ENCODE data around the gene PTPN4. TPM values are rescaled to one million over a fixed set of nuclear protein-coding genes. Genes with fewer than 3 reads are reported as not detected.

PTPN4 gene
- total RNA-seq, 2 donors from 2014 or later: 52.6 to 69.8 TPM

DNA sequence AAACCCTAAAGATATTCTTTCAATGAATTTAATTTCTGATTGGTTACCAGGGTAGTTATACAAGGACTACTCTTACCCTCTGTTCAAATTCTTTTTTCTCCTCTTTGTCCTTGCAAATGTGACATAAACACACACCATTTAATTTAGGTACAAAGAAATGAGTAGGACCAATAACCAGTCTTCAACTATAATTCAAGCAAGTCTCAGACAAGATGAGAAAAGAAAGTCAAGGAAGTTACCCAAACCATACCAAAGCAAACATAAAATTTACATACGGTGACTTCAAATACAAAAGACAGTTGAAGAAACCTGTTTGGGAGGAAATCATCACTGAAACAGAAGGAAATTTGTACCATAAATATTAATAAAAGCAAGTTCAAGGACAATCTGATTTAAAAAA, 162.1 kb downstream of the PTPN4 start:
- H3K27ac Mint-ChIP-seq: no peak overlapping the region
- H3K9ac ChIP-seq (ENCODE audit: extremely low read depth, low read length, poor library complexity, severe bottlenecking): no peak overlapping the region
- no peaks in the 10 kb centered on the region for H3K36me3 ChIP-seq (ENCODE audit: control insufficient read depth, insufficient read depth, low read length)
- no peaks in the 10 kb centered on the region for H3K27me3 ChIP-seq (ENCODE audit: control insufficient read depth, insufficient read depth, low read length, poor library complexity, severe bottlenecking)
- H3K9me3 Mint-ChIP-seq: no peaks in the 10 kb centered on the region
- no peak for DNase-seq
- no peaks in the 10 kb centered on the region for H3K4me1 Mint-ChIP-seq
- TF ChIP-seq, protein P1, sequence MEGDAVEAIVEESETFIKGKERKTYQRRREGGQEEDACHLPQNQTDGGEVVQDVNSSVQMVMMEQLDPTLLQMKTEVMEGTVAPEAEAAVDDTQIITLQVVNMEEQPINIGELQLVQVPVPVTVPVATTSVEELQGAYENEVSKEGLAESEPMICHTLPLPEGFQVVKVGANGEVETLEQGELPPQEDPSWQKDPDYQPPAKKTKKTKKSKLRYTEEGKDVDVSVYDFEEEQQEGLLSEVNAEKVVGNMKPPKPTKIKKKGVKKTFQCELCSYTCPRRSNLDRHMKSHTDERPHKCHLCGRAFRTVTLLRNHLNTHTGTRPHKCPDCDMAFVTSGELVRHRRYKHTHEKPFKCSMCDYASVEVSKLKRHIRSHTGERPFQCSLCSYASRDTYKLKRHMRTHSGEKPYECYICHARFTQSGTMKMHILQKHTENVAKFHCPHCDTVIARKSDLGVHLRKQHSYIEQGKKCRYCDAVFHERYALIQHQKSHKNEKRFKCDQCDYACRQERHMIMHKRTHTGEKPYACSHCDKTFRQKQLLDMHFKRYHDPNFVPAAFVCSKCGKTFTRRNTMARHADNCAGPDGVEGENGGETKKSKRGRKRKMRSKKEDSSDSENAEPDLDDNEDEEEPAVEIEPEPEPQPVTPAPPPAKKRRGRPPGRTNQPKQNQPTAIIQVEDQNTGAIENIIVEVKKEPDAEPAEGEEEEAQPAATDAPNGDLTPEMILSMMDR (conservative IDR thresholded peaks at IDR 0.05): no peak
- no peak overlapping the region for H3K4me3 ChIP-seq (ENCODE audit: low read length)
- no peak overlapping the region for H3K27ac ChIP-seq (ENCODE audit: low read depth, low read length)
- no peaks in the 10 kb centered on the region for H3K36me3 Mint-ChIP-seq (ENCODE audit: low read depth)
- no peaks in the 10 kb centered on the region for H3K9me3 ChIP-seq (ENCODE audit: control insufficient read depth, low read length)
- 100% methylated on average over 1 of the region's 1 CpG; no CpG with 5 or more reads in 1 of the 2 experiments for WGBS, 2 experiments (ENCODE audit: insufficient coverage in 1 of 2, insufficient read length in 1 of 2)
- H3K4me3 Mint-ChIP-seq: no peak overlapping the region
- H3K4me1 ChIP-seq (ENCODE audit: control insufficient read depth, insufficient read depth, low read length): no peaks in the 10 kb centered on the region
- no peaks in the 10 kb centered on the region for H3K27me3 Mint-ChIP-seq (ENCODE audit: insufficient read depth)

DNA sequence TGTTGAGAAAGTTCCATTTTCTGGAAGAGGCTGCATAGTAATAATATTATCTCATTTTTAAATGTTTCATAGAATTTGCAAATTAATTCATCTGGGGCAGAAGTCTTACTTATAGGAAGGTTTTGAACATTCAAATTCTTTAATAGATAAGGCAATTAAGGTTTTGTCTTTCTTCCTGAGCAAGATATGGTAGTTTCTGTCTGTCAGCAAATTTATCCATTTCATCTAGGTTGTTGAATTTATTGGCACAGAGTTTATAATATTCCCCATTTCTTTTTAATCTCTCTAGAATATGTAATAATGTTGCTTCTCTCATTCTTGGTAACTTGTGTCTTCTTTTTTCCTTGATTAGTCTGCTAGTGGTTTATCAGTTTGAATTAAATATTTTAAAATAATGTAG, 163.0 kb downstream of the PTPN4 start:
- H3K4me3 Mint-ChIP-seq: no peak overlapping the region
- H3K9ac ChIP-seq (ENCODE audit: extremely low read depth, low read length, poor library complexity, severe bottlenecking): no peak overlapping the region
- DNase-seq: no peak

DNA sequence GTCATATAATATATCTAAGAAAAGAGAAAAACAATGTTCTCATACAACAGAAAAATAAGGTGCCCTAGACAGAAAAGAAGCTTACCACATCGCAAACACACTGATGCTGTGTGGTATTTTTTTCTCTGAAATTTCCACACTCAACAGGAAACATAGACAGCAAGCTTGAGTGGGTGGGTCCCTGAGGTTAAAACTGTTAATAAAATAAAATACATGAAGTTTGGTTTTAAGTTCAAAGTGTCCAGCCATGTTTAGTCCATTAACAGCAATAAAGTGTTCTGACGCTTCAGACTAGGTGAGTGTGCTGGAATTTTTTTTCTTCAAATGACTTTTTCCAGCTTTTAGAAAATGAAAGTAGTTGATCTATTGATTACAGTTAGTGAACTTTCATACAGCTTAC, 169.8 kb downstream of the PTPN4 start:
- Mint-ChIP-seq H3K27ac (no peak overlapping the region), H3K4me3 (no peak overlapping the region), H3K36me3 (ENCODE audit: low read depth) (peaks cover 13% of the 10 kb centered on the region), H3K4me1 (no peaks in the 10 kb centered on the region), H3K27me3 (ENCODE audit: insufficient read depth) (no peaks in the 10 kb centered on the region), H3K9me3 (no peaks in the 10 kb centered on the region)
- Histone ChIP-seq H3K9ac (ENCODE audit: extremely low read depth, low read length, poor library complexity, severe bottlenecking) (no peak overlapping the region), H3K9me3 (ENCODE audit: control insufficient read depth, low read length) (no peaks in the 10 kb centered on the region), H3K27me3 (ENCODE audit: control insufficient read depth, insufficient read depth, low read length, poor library complexity, severe bottlenecking) (no peaks in the 10 kb centered on the region), H3K4me1 (ENCODE audit: control insufficient read depth, insufficient read depth, low read length) (no peaks in the 10 kb centered on the region), H3K36me3 (ENCODE audit: control insufficient read depth, insufficient read depth, low read length) (peaks cover 16% of the 10 kb centered on the region), H3K27ac (ENCODE audit: low read depth, low read length) (no peak overlapping the region), H3K4me3 (ENCODE audit: low read length) (no peak overlapping the region)
- 97 to 100% methylated on average over 1 to 2 of the region's 2 CpGs for WGBS, 2 experiments (ENCODE audit: insufficient coverage in 1 of 2, insufficient read length in 1 of 2)
- DNase-seq: no peak
- TF ChIP-seq, protein P1 (conservative IDR thresholded peaks at IDR 0.05): no peak

More for the DNA sequence above, 163.0 kb downstream of the PTPN4 start:
- Histone ChIP-seq H3K27me3 (ENCODE audit: control insufficient read depth, insufficient read depth, low read length, poor library complexity, severe bottlenecking) (no peaks in the 10 kb centered on the region), H3K36me3 (ENCODE audit: control insufficient read depth, insufficient read depth, low read length) (no peaks in the 10 kb centered on the region), H3K9me3 (ENCODE audit: control insufficient read depth, low read length) (no peaks in the 10 kb centered on the region), H3K27ac (ENCODE audit: low read depth, low read length) (no peak overlapping the region), H3K4me3 (ENCODE audit: low read length) (no peak overlapping the region), H3K4me1 (ENCODE audit: control insufficient read depth, insufficient read depth, low read length) (no peaks in the 10 kb centered on the region)
- TF ChIP-seq, protein P1 (conservative IDR thresholded peaks at IDR 0.05): no peak
- Mint-ChIP-seq H3K27ac (no peak overlapping the region), H3K27me3 (ENCODE audit: insufficient read depth) (no peaks in the 10 kb centered on the region), H3K4me1 (no peaks in the 10 kb centered on the region), H3K36me3 (ENCODE audit: low read depth) (peaks cover under 1% of the 10 kb centered on the region), H3K9me3 (no peaks in the 10 kb centered on the region)

Measured in endodermal cell (in vitro differentiated cells).